ENCODE results near the gene SPATA3.

DNA sequence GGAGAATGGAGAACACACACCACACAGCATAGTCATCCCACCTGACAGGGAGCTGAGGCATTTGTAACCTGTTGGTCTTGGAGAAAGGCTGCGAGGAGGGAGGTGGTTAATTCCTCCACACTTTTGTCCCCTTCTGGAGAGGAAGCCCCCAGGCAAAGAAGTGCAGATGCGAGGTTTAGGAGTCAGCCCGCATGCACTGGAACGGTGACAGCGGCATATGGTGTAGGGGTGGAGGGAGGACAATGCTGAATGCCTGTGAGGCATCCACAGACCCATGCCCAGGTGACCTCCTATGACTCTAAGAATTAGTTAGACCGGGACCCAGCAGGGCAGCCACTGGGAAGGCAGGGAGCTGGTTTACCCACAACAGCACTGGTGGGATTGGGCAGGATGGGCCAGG, 12.2 kb downstream of the SPATA3 start:
- TF ChIP-seq SUZ12 (IDR thresholded peaks at IDR 0.05; ENCODE audit: extremely low read depth, insufficient read depth, insufficient read length) (no peak), YY1 (IDR thresholded peaks at IDR 0.05; ENCODE audit: insufficient read depth, insufficient read length) (no peak), ZNF274 (IDR thresholded peaks at IDR 0.05; ENCODE audit: low read depth, low read length) (no peak)

All from NT2/D1 (cell line).